A549 (cell line): ENCODE data around the gene STPG4. TPM values are rescaled to one million over a fixed set of nuclear protein-coding genes. Genes with fewer than 3 reads are reported as not detected.

Experiments used
- ATAC-seq, 2 experiments: fragments of 200-7000 bp in 1 of 2; fragments of >200 bp in 1 of 2; cut with Nextera tagmentation in 1 of 2; cut with Tn5 transposase in 1 of 2; 3 replicates each; pipeline versions ENCODE4 v1.8.0 to v1.9.1; 2018 to 2020; ENCODE audit warnings: mild to moderate bottlenecking in 1 of 2, moderate library complexity in 1 of 2
- CTCF ChIA-PET: fragments of 300-600 bp; sonication (Branson Sonifier 250); formaldehyde crosslinking; extraction: SDS; loops from one replicate; lab custom pipeline; 2021; ENCODE audit warnings: antibody characterized with exemption, inconsistent platforms; lab: Yijun Ruan, JAX
- POLR2A ChIA-PET: fragments of 350-600 bp; formaldehyde crosslinking; extraction: SDS; loops from one replicate; lab custom pipeline; 2021; ENCODE audit warnings: antibody characterized with exemption, inconsistent platforms; lab: Yijun Ruan, JAX
- DNase-seq, 2 experiments: peaks; one replicate each; pipeline versions ENCODE4 v3.0.0 to v3.0.0-alpha.2; 2011 to 2016; ENCODE audit warnings: low read depth in 1 of 2, low spot score in 1 of 2
- FAIRE-seq: peaks from 2 replicates; lab custom pipeline; 2011; peaks lifted over from hg19 to GRCh38; lab: Jason Lieb, UNC
- H3K27ac ChIP-seq, 2 experiments: fragments of >200 bp; sonication (Bioruptor Twin); formaldehyde crosslinking; 3 replicates each; pipeline ENCODE4 v1.5.1; 2016 to 2017
- H3K4me1 ChIP-seq: fragments of >200 bp; sonication (Bioruptor Twin); formaldehyde crosslinking; 3 replicates; pipeline ENCODE4 v1.6.1; 2016
- H3K4me2 ChIP-seq: fragments of >200 bp; sonication (Bioruptor Twin); formaldehyde crosslinking; 3 replicates; pipeline ENCODE4 v1.6.1; 2016
- H3K4me3 ChIP-seq: fragments of >200 bp; sonication (Bioruptor Twin); formaldehyde crosslinking; 3 replicates; pipeline ENCODE4 v1.5.1; 2016
- H3K9me3 ChIP-seq: fragments of >200 bp; sonication (Bioruptor Twin); formaldehyde crosslinking; 3 replicates; pipeline ENCODE4 v1.6.1; 2016
- ATOH8 ChIP-seq: fragments of 250-450 bp; sonication (Bioruptor Pico); IDR thresholded peaks from 2 replicates; pipeline ENCODE4 v1.5.0; 2020; ENCODE audit warnings: low read depth, mild to moderate bottlenecking, moderate library complexity
- BCL3 ChIP-seq: fragments of >200 bp; sonication (Bioruptor Twin); formaldehyde crosslinking; IDR thresholded peaks from 3 replicates; pipeline ENCODE4 v1.6.1; 2016
- CHD4 ChIP-seq: fragments of 200-600 bp; sonication (generic); IDR thresholded peaks from 2 replicates; pipeline ENCODE4 v1.6.1; 2016; ENCODE audit warnings: antibody characterized with exemption, mild to moderate bottlenecking, borderline replicate concordance
- CTCF ChIP-seq: fragments of >200 bp; sonication (Bioruptor Twin); formaldehyde crosslinking; IDR thresholded peaks from 3 replicates; pipeline ENCODE4 v1.5.1; 2016
- EHF ChIP-seq: fragments of 250-450 bp; sonication (Bioruptor Pico); IDR thresholded peaks from 2 replicates; pipeline ENCODE4 v1.5.0; 2020; ENCODE audit warnings: mild to moderate bottlenecking
- ELK1 ChIP-seq: fragments of 150-350 bp; IDR thresholded peaks from 2 replicates; pipeline ENCODE4 v1.6.1; 2014; ENCODE audit warnings: low read depth, mild to moderate bottlenecking, low read length
- EP300 ChIP-seq, 2 experiments: fragments of >200 bp; sonication (Bioruptor Twin); formaldehyde crosslinking; IDR thresholded peaks; 2 replicates in 1 of 2; 3 replicates in 1 of 2; pipeline ENCODE4 v1.6.1; 2016 to 2017
- ESRRA ChIP-seq: fragments of 150-350 bp; IDR thresholded peaks from 2 replicates; pipeline ENCODE4 v1.6.1; 2014; ENCODE audit warnings: mild to moderate bottlenecking, low read length, borderline replicate concordance
- HEYL ChIP-seq: fragments of 250-450 bp; sonication (Bioruptor Pico); IDR thresholded peaks from 2 replicates; pipeline ENCODE4 v1.8.0; 2021; ENCODE audit warnings: mild to moderate bottlenecking, moderate library complexity
- HOXA7 ChIP-seq: fragments of 250-450 bp; sonication (Bioruptor Pico); IDR thresholded peaks from 2 replicates; pipeline ENCODE4 v1.5.0; 2020; ENCODE audit warnings: mild to moderate bottlenecking, moderate library complexity
- JUN ChIP-seq, 2 experiments: fragments of >200 bp; sonication (Bioruptor Twin); formaldehyde crosslinking; IDR thresholded peaks; 2 replicates in 1 of 2; 3 replicates in 1 of 2; pipeline ENCODE4 v1.6.1; 2016 to 2017
- JUNB ChIP-seq: fragments of >200 bp; sonication (Bioruptor Twin); formaldehyde crosslinking; IDR thresholded peaks from 2 replicates; pipeline ENCODE4 v1.6.1; 2016
- MAX ChIP-seq: IDR thresholded peaks from 2 replicates; pipeline ENCODE4 v1.6.1; 2012
- MAZ ChIP-seq: fragments of 150-350 bp; IDR thresholded peaks from 2 replicates; pipeline ENCODE4 v1.6.1; 2014; ENCODE audit warnings: antibody characterized with exemption, low read depth, low read length, borderline replicate concordance
- MYC ChIP-seq: IDR thresholded peaks from 2 replicates; pipeline ENCODE4 v1.6.1; 2012; ENCODE audit warnings: mild to moderate bottlenecking, inconsistent platforms, low read length, improper control_type of control experiment, borderline replicate concordance
- NFE2L2 ChIP-seq: fragments of 150-350 bp; conservative IDR thresholded peaks from 2 replicates; pipeline ENCODE4 v1.6.1; 2014; ENCODE audit warnings: low read length
- NPAS2 ChIP-seq: fragments of 250-450 bp; sonication (Bioruptor Pico); IDR thresholded peaks from 2 replicates; pipeline ENCODE4 v1.8.0; 2022; ENCODE audit warnings: mild to moderate bottlenecking, moderate library complexity, borderline replicate concordance
- RAD21 ChIP-seq, 2 experiments: fragments of >200 bp in 1 of 2; sonication (Bioruptor Twin) in 1 of 2; formaldehyde crosslinking in 1 of 2; IDR thresholded peaks in 1 of 2; conservative IDR thresholded peaks in 1 of 2; 2 replicates in 1 of 2; 3 replicates in 1 of 2; pipeline ENCODE4 v1.6.1; 2012 to 2018; ENCODE audit warnings: inconsistent platforms in 1 of 2
- RARB ChIP-seq: fragments of 250-450 bp; sonication (Bioruptor Pico); IDR thresholded peaks from 2 replicates; pipeline ENCODE4 v1.8.0; 2021; ENCODE audit warnings: mild to moderate bottlenecking, moderate library complexity
- RFX5 ChIP-seq: fragments of 450-650 bp; IDR thresholded peaks from 2 replicates; pipeline ENCODE4 v1.7.1; 2014; ENCODE audit warnings: antibody characterized with exemption, mild to moderate bottlenecking, moderate library complexity
- SMC3 ChIP-seq: fragments of >200 bp; sonication (Bioruptor Twin); formaldehyde crosslinking; IDR thresholded peaks from 3 replicates; pipeline ENCODE4 v1.6.1; 2018; ENCODE audit warnings: inconsistent platforms
- TFCP2L1 ChIP-seq: fragments of 250-450 bp; sonication (Bioruptor Pico); IDR thresholded peaks from 2 replicates; pipeline ENCODE4 v1.5.0; 2021; ENCODE audit warnings: mild to moderate bottlenecking
- TP53 ChIP-seq: fragments of 250-450 bp; sonication (Bioruptor Pico); IDR thresholded peaks from 2 replicates; pipeline ENCODE4 v1.5.0; 2021; ENCODE audit warnings: mild to moderate bottlenecking, moderate library complexity
- USF2 ChIP-seq: fragments of 450-650 bp; IDR thresholded peaks from 2 replicates; pipeline ENCODE4 v1.6.1; 2014; ENCODE audit warnings: antibody characterized with exemption
- ZC3H11A ChIP-seq: fragments of 450-650 bp; IDR thresholded peaks from 2 replicates; pipeline ENCODE4 v1.6.1; 2014; ENCODE audit warnings: antibody characterized with exemption, mild to moderate bottlenecking
- WGBS: methylation state at CpG from one replicate; pipeline ENCODE4 v1.1.6; 2017; ENCODE audit errors: missing lambda C conversion rate; 5-methylcytosine and 5-hydroxymethylcytosine counted together
- polyA plus RNA-seq, 4 experiments: library from polyadenylated mRNA; depleted of rRNA in 3 of 4; stranded (reverse); fragments of >200 nt; fragmentation: RNase III in 1 of 4; extraction: RNeasy Plus Mini Kit Qiagen cat#74134 plus additional on column Dnase treatment in 1 of 4; gene quantifications; 2 replicates in 3 of 4; 3 replicates in 1 of 4; pipeline ENCODE4 v1.2.3, GENCODE V29; 2011 to 2017

Gene STPG4
- polyA plus RNA-seq, 2 of the 4 experiments (the other 2 are of a cell fraction) = 0.05 to 0.13 TPM

- TF ChIP-seq NPAS2 (CRISPR knock-in tag) = no peak
- TF ChIP-seq ELK1 = no peak
- no peak for TF ChIP-seq HOXA7 (CRISPR knock-in tag)
- TF ChIP-seq ZC3H11A = no peak
- TF ChIP-seq MAZ = no peak
- no peak for TF ChIP-seq TP53
- TF ChIP-seq MYC = no peak
These were observed 108.8 kb downstream of the STPG4 start (continued) for GRCh38 chr2:47046271-47046670.

- Histone ChIP-seq H3K9me3 (no peaks in the 10 kb centered on the region), H3K27ac (peak overlapping the region; percentile 86 to 97), H3K4me3 (no peak overlapping the region), H3K4me2 (peak overlapping the region; percentile 78), H3K4me1 (peaks cover 48% of the 10 kb centered on the region)
- POLR2A ChIA-PET = interaction anchor here (1.0 to 2.1 kb wide), 5 partner anchors 11 to 278 kb away, joined by 3 to 8 read pairs (median 6); no protein-coding TSS in a partner anchor
- CTCF ChIA-PET = interaction anchor here (0.7 to 4.6 kb wide), 19 partner anchors 9 to 291 kb away, joined by 3 to 26 read pairs (median 5); no protein-coding TSS in a partner anchor
- 4% methylated on average over 4 of the region's 4 CpGs for WGBS
- ATAC-seq (peak; percentile 16 to 47; a peak in 4 of 6 replicates), DNase-seq (no peak), FAIRE-seq (no peak)
- TF ChIP-seq RAD21 (conservative IDR thresholded peaks at IDR 0.05 in 1 of 2, IDR thresholded peaks at IDR 0.05 in 1 of 2) (0 out of 5 replicates have a peak, but pooled peaks of 1 of the 2 experiments have one; percentile 1), NFE2L2 (no peak)
These were observed 111.2 kb downstream of the STPG4 start for GRCh38 chr2:47043891-47044239.

- no peak for FAIRE-seq
- no peak overlapping the region; the same call in 2 of the 3 replicates for H3K4me3 ChIP-seq
- CTCF ChIA-PET = interaction anchor here (0.8 to 4.6 kb wide), 20 partner anchors 11 to 292 kb away, joined by 3 to 26 read pairs (median 5); no protein-coding TSS in a partner anchor
- no peaks in the 10 kb centered on the region for H3K9me3 ChIP-seq
- WGBS = 8% methylated on average over 8 of the region's 8 CpGs
- H3K4me1 ChIP-seq = peaks cover 54% of the 10 kb centered on the region
- H3K4me2 ChIP-seq = peak overlapping the region; percentile 78
- peak; percentile 81 to 96 for DNase-seq
- peak; percentile 87 to 88 for ATAC-seq
- POLR2A ChIA-PET = interaction anchor here (1.0 to 2.1 kb wide), 6 partner anchors 11 to 279 kb away, joined by 3 to 8 read pairs (median 6); no protein-coding TSS in a partner anchor
- peak overlapping the region; percentile 86 to 97 for H3K27ac ChIP-seq
- peak; percentile 82 for TF ChIP-seq MAX
- TF ChIP-seq USF2 = peak; percentile 48
- TF ChIP-seq RFX5 = no peak
- peak; percentile 65 for TF ChIP-seq JUNB
- TF ChIP-seq ESRRA = peak; percentile 53; the same call in 1 of the 2 replicates
- no peak for TF ChIP-seq ELK1
- peak; percentile 61; the same call in 1 of the 2 replicates for TF ChIP-seq EHF (CRISPR knock-in tag)
- peak; percentile 58; the same call in 1 of the 2 replicates for TF ChIP-seq TFCP2L1 (CRISPR knock-in tag)
- peak; percentile 62; a peak in 3 of 5 replicates for TF ChIP-seq JUN (IDR thresholded peaks at IDR 0.05)
- peak; percentile 61; the same call in 1 of the 2 replicates for TF ChIP-seq TP53
- no peak for TF ChIP-seq CHD4
- 0 out of 3 replicates have a peak, but pooled peaks have one; percentile 19 for TF ChIP-seq BCL3
- TF ChIP-seq EP300 (IDR thresholded peaks at IDR 0.05) = peak in 1 of 2 experiments; percentile 37; a peak in 1 of 5 replicates
- no peak for TF ChIP-seq HEYL (CRISPR knock-in tag)
- no peak; the same call in 2 of the 3 replicates for TF ChIP-seq CTCF
- TF ChIP-seq RARB (CRISPR knock-in tag) = no peak
- TF ChIP-seq MAZ = no peak
- no peak; the same call in 1 of the 3 replicates for TF ChIP-seq SMC3
- TF ChIP-seq ATOH8 (CRISPR knock-in tag) = peak; percentile 72; the same call in 1 of the 2 replicates
- TF ChIP-seq RAD21 (conservative IDR thresholded peaks at IDR 0.05 in 1 of 2, IDR thresholded peaks at IDR 0.05 in 1 of 2) = peak; percentile 32 to 33; a peak in 4 of 5 replicates
These were observed 111.8 kb downstream of the STPG4 start for GRCh38 chr2:47043142-47043890.
